Panc1 (cell line): Measurements from ENCODE around the gene GNAZ.

ENCODE experiments used
- CTCF ChIP-seq: fragments of 450-650 bp; IDR thresholded peaks from 2 replicates; pipeline ENCODE4 v1.5.1; 2017; ENCODE audit warnings: mild to moderate bottlenecking
- SIN3A ChIP-seq: IDR thresholded peaks from 2 replicates; pipeline ENCODE4 v1.6.1; 2012; ENCODE audit warnings: low read depth, mild to moderate bottlenecking, low read length, moderate library complexity, borderline replicate concordance; ENCODE audit not compliant: insufficient read depth
- TCF7L2 ChIP-seq: IDR thresholded peaks from 2 replicates; pipeline ENCODE4 v1.6.1; 2011; ENCODE audit warnings: mild to moderate bottlenecking, low read depth, low read length, inconsistent platforms

GRCh38 chr22:23029521-23030228 is 40.6 kb upstream of the GNAZ start:
- no peak for TF ChIP-seq CTCF
- TF ChIP-seq SIN3A: no peak
- no peak for TF ChIP-seq TCF7L2
